Activated CD4-positive, alpha-beta T cell treated with anti-CD3 and anti-CD28 coated beads for 36 hours (primary cell): Measurements from ENCODE around the gene CYBRD1. TPM values are rescaled to one million over a fixed set of nuclear protein-coding genes. Genes with fewer than 3 reads are reported as not detected.

ENCODE experiments used
- ATAC-seq: fragments of 200-7000 bp; cut with Tn5 transposase; one replicate; pipeline ENCODE4 v1.10.0; 2021; ENCODE audit warnings: mild to moderate bottlenecking, moderate library complexity
- CTCF ChIA-PET: fragments of 350-600 bp; sonication (Branson Sonifier 250); formaldehyde crosslinking; loops from one replicate; lab custom pipeline; 2021; ENCODE audit warnings: antibody characterized with exemption; lab: Charles Lee
- POLR2A ChIA-PET: fragments of 350-600 bp; sonication (Branson Sonifier 250); formaldehyde crosslinking; loops from one replicate; lab custom pipeline; 2021; ENCODE audit warnings: antibody characterized with exemption, inconsistent platforms; lab: Charles Lee
- DNase-seq: peaks from one replicate; pipeline ENCODE4 v3.0.0-alpha.2; 2020
- H3K27ac Mint-ChIP-seq: one replicate; pipeline ENCODE4 v1.8.0; 2021; ENCODE audit warnings: mixed read lengths
- H3K27me3 Mint-ChIP-seq: one replicate; pipeline ENCODE4 v1.8.0; 2021; ENCODE audit warnings: mixed read lengths
- H3K36me3 Mint-ChIP-seq: one replicate; pipeline ENCODE4 v1.8.0; 2021; ENCODE audit warnings: low read depth, mixed read lengths
- H3K4me1 Mint-ChIP-seq: one replicate; pipeline ENCODE4 v1.8.0; 2021; ENCODE audit warnings: mixed read lengths
- H3K4me3 Mint-ChIP-seq: one replicate; pipeline ENCODE4 v1.8.0; 2021; ENCODE audit warnings: mild to moderate bottlenecking, moderate library complexity, mixed read lengths
- H3K9me3 Mint-ChIP-seq: one replicate; pipeline ENCODE4 v1.8.0; 2021; ENCODE audit warnings: low read depth, mixed read lengths
- intact Hi-C, 2 experiments: fragments of 100-400 bp; cut with DNase I in 1 of 2; cut with micrococcal nuclease in 1 of 2; formaldehyde crosslinking; loops; one replicate each; pipeline versions ENCODE4 v1.14.2 to v1.15.1; 2022 to 2024; cut with DNase I, micrococcal nuclease
- total RNA-seq, 2 experiments: library from RNA; stranded (reverse); gene quantifications; one replicate each; pipeline ENCODE4 v1.2.3, GENCODE V29; 2021

Gene CYBRD1, protein sequence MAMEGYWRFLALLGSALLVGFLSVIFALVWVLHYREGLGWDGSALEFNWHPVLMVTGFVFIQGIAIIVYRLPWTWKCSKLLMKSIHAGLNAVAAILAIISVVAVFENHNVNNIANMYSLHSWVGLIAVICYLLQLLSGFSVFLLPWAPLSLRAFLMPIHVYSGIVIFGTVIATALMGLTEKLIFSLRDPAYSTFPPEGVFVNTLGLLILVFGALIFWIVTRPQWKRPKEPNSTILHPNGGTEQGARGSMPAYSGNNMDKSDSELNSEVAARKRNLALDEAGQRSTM
- 1 to 10 TPM in 1 of 2 experiments, under 1 TPM in 1; 0.74 to 1.4 TPM for total RNA-seq

DNA sequence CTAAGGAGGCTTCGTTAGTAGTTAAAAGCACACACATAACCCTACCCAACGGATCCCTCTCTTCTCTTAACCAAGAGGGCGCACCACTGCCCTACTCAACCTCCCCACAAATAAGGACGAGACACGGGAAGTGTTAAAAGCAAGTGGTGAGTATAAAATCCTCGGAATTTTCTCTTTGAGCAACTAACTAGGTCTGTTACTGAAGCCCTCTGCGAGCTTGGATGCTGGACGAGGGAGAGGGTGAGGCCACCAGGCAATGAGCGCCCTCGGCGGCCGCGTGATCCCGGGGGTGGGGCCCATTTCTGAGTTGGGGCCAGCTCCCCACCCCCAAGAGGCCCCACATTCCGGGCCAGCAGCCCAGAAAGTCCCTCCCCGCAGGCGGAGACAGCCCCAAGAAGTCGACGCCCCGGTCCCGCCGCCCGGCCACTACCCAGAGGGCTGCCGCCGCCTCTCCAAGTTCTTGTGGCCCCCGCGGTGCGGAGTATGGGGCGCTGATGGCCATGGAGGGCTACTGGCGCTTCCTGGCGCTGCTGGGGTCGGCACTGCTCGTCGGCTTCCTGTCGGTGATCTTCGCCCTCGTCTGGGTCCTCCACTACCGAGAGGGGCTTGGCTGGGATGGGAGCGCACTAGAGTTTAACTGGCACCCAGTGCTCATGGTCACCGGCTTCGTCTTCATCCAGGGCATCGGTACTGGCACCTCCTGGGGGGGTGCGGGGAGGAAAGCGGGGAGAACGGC lies at the start of gene CYBRD1:
CYBRD1 (plus strand) TSS at position 423 of the 736 bp plus-strand sequence; CDS start at position 495, 72 bp downstream.
- ChIA-PET POLR2A (no interaction called here), CTCF (interaction anchor here (1.0 to 2.2 kb wide), 2 partner anchors 8 to 10 kb away, joined by 3 to 10 read pairs; no protein-coding TSS in a partner anchor)
- DNase-seq (peak; percentile 48), ATAC-seq (peak; percentile 48)
- intact Hi-C loops: loop anchor here in 1 of 2 experiments (5.0 kb wide), 1 partner anchor 550 kb away; no protein-coding TSS in a partner anchor
- H3K27me3 Mint-ChIP-seq: peaks cover 43% of the 10 kb centered on the region
- H3K9me3 Mint-ChIP-seq: no peaks in the 10 kb centered on the region
- H3K4me3 Mint-ChIP-seq: peak within 1 kb of the TSS; percentile 77
- H3K4me1 Mint-ChIP-seq: peaks cover 16% of the 10 kb centered on the region
- no peaks in the 10 kb centered on the region for H3K36me3 Mint-ChIP-seq
- H3K27ac Mint-ChIP-seq: peak within 1 kb of the TSS; percentile 73

DNA sequence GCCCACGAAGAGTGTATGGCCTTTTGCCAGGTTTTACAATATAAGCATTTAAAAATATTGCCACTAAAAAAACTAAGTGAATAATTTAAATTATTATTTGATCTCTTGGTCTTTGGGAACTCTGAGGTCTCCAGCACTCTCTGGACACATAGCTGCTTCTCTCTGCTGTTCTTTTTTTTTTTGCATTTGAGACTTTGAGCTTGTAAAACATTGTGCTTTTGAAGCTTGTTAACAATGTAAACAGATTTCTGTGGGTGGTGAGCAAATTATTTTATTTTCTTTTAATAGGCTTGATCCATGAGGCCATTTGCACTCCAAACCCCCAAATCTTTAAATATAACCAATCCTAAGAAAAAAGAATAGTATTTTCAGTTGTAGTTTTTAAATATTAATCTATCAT lies 46.3 kb upstream of the CYBRD1 start:
- ATAC-seq (no peak), DNase-seq (no peak)
- Mint-ChIP-seq H3K4me3 (no peak overlapping the region), H3K27me3 (no peaks in the 10 kb centered on the region), H3K27ac (no peak overlapping the region), H3K36me3 (peaks cover 26% of the 10 kb centered on the region), H3K9me3 (no peaks in the 10 kb centered on the region), H3K4me1 (peaks cover 6% of the 10 kb centered on the region)
- intact Hi-C loops: no loop called here
- ChIA-PET POLR2A (no interaction called here), CTCF (no interaction called here)

GRCh38 chr2:171478345-171478744 lies 43.9 kb upstream of the CYBRD1 start:
- DNase-seq: no peak
- peaks cover 6% of the 10 kb centered on the region for H3K4me1 Mint-ChIP-seq
- POLR2A ChIA-PET: no interaction called here

GRCh38 chr2:171479154-171479814 lies 43.0 kb upstream of the CYBRD1 start:
- ATAC-seq (peak; percentile 58), DNase-seq (no peak)
- Mint-ChIP-seq H3K4me1 (peaks cover 6% of the 10 kb centered on the region), H3K36me3 (peaks cover 21% of the 10 kb centered on the region), H3K27ac (no peak overlapping the region), H3K27me3 (no peaks in the 10 kb centered on the region), H3K9me3 (no peaks in the 10 kb centered on the region), H3K4me3 (no peak overlapping the region)
- ChIA-PET POLR2A (interaction anchor here (0.5 kb wide), 1 partner anchor 64 kb away, joined by 6 read pairs; no protein-coding TSS in a partner anchor), CTCF (interaction anchor here (0.6 kb wide), 1 partner anchor 175 kb away, joined by 3 read pairs; no protein-coding TSS in a partner anchor)
- intact Hi-C loops: no loop called here

More at GRCh38 chr2:171478345-171478744, 43.9 kb upstream of the CYBRD1 start:
- Mint-ChIP-seq H3K4me3 (no peak overlapping the region), H3K9me3 (no peaks in the 10 kb centered on the region), H3K27me3 (no peaks in the 10 kb centered on the region), H3K36me3 (peaks cover 27% of the 10 kb centered on the region), H3K27ac (no peak overlapping the region)
- CTCF ChIA-PET: no interaction called here
- intact Hi-C loops: no loop called here
- ATAC-seq: no peak

DNA sequence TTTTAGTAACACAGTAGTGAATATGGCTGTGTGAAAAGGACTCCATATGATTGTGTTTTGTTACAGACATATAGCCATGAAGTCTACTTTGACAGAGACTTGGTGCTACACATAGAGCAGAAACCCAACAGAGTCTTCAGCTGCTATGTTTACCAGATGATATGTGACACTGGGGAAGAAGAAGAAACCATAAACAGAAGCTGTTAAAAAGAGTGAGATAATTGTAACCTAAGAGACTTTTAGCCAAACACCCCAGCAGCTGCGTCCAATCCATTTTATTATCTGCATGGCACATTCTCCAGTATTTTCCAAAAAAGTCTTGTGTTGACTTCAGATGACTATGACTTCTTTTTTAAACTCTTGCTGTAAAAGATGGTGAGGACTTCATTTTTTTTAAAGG lies 41.4 kb upstream of the CYBRD1 start:
- Mint-ChIP-seq H3K36me3 (peaks cover 24% of the 10 kb centered on the region), H3K9me3 (no peaks in the 10 kb centered on the region), H3K4me3 (no peak overlapping the region), H3K27me3 (no peaks in the 10 kb centered on the region), H3K27ac (no peak overlapping the region), H3K4me1 (peaks cover 10% of the 10 kb centered on the region)
- ChIA-PET POLR2A (interaction anchor here (0.6 kb wide), 1 partner anchor 11 kb away, joined by 6 read pairs; no protein-coding TSS in a partner anchor), CTCF (no interaction called here)
- intact Hi-C loops: no loop called here
- ATAC-seq (no peak), DNase-seq (no peak)

DNA sequence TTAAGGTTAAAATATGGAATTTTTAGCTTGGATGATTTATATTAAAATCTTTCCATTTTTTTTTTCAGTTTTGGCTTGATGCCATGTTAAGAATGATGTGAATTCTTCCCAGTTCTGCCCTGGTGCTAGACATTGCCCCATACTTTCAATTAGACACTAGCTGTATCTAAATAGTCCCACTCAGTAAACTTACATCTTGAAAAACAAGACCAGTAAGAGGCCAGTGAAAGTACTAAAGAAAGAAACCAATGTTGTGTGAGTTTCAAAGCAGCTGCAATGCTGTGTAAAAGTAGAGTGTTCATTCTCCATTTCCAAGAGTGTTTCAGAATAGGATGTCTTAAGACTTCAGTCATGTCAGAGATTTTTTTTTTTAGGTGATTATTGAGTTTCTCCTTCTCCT lies 40.0 kb upstream of the CYBRD1 start:
- H3K4me3 Mint-ChIP-seq: no peak overlapping the region
- H3K27me3 Mint-ChIP-seq: no peaks in the 10 kb centered on the region
- ChIA-PET POLR2A (interaction anchor here (0.6 kb wide), 1 partner anchor 309 kb away, joined by 6 read pairs; no protein-coding TSS in a partner anchor), CTCF (interaction anchor here (0.6 kb wide), 1 partner anchor 110 kb away, joined by 4 read pairs; no protein-coding TSS in a partner anchor)
- DNase-seq (no peak), ATAC-seq (no peak)
- no peak overlapping the region for H3K27ac Mint-ChIP-seq
- peaks cover 29% of the 10 kb centered on the region for H3K36me3 Mint-ChIP-seq
- peaks cover 10% of the 10 kb centered on the region for H3K4me1 Mint-ChIP-seq
- no peaks in the 10 kb centered on the region for H3K9me3 Mint-ChIP-seq
- intact Hi-C loops: no loop called here

DNA sequence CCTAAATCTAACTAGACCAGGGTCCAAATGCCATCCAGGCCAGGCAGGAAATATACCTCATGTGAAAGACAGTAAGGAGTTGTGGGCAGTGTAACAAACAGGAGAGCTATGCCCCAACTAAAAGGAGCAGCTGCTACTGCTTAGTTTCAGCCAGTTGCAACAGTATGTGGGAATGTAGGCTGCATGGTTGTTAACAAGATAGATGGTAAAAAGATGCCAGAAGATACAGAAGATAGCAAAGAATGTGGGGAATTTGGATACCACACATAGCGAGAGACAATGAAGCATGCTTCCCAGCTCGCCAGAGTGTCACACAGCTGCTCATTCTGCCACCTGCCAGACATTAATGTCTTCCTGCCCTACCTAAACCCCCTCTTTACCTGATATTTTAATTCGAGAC lies 39.4 kb upstream of the CYBRD1 start:
- H3K4me3 Mint-ChIP-seq: no peak overlapping the region
- no peaks in the 10 kb centered on the region for H3K27me3 Mint-ChIP-seq
- peaks cover 34% of the 10 kb centered on the region for H3K36me3 Mint-ChIP-seq
- DNase-seq (no peak), ATAC-seq (no peak)
- H3K27ac Mint-ChIP-seq: no peak overlapping the region
- intact Hi-C loops: no loop called here
- POLR2A ChIA-PET: no interaction called here
- CTCF ChIA-PET: interaction anchor here (0.7 kb wide), 2 partner anchors 10 to 644 kb away, joined by 3 read pairs; no protein-coding TSS in a partner anchor
- H3K4me1 Mint-ChIP-seq: peaks cover 10% of the 10 kb centered on the region
- H3K9me3 Mint-ChIP-seq: no peaks in the 10 kb centered on the region

DNA sequence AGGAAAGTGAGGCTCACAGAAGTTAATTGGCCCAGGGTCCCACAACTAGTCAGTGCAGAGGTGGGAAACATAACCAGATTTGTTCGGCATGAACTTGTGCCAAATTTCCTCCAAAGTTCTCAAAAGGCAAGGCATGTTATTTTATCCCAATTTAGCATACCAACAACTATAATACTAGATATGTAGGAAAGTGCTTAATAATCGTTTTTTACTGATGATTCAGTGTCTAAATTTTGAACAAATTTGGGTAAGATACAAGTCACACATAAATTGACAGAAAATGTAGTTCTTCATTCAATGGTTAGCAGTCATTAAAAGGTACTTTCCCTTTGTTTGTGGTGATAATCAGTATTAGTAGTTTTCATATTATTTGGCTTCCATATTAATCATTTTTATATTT lies 38.5 kb upstream of the CYBRD1 start:
- peaks cover 5% of the 10 kb centered on the region for H3K9me3 Mint-ChIP-seq
- no peak for DNase-seq
- ATAC-seq: no peak
- POLR2A ChIA-PET: no interaction called here
- no peaks in the 10 kb centered on the region for H3K27me3 Mint-ChIP-seq
- CTCF ChIA-PET: interaction anchor here (0.5 to 0.6 kb wide), 2 partner anchors 40 to 42 kb away, joined by 3 read pairs; no protein-coding TSS in a partner anchor
- intact Hi-C loops: no loop called here
- no peak overlapping the region for H3K27ac Mint-ChIP-seq
- H3K36me3 Mint-ChIP-seq: peaks cover 38% of the 10 kb centered on the region
- no peak overlapping the region for H3K4me3 Mint-ChIP-seq
- H3K4me1 Mint-ChIP-seq: peaks cover 10% of the 10 kb centered on the region

- no peaks in the 10 kb centered on the region for H3K27me3 Mint-ChIP-seq
- ChIA-PET CTCF (no interaction called here), POLR2A (no interaction called here)
Measured at GRCh38 chr2:171485116-171485515, 37.2 kb upstream of the CYBRD1 start.

GRCh38 chr2:171487201-171487600 lies 35.1 kb upstream of the CYBRD1 start:
- Mint-ChIP-seq H3K27ac (no peak overlapping the region), H3K4me1 (peaks cover 4% of the 10 kb centered on the region), H3K27me3 (no peaks in the 10 kb centered on the region), H3K4me3 (no peak overlapping the region), H3K36me3 (peaks cover 29% of the 10 kb centered on the region), H3K9me3 (peaks cover 5% of the 10 kb centered on the region)
- ChIA-PET POLR2A (no interaction called here), CTCF (interaction anchor here (0.6 kb wide), 1 partner anchor 86 kb away, joined by 3 read pairs; no protein-coding TSS in a partner anchor)
- intact Hi-C loops: no loop called here
- DNase-seq: no peak
- ATAC-seq: no peak

More at GRCh38 chr2:171485116-171485515, 37.2 kb upstream of the CYBRD1 start:
- Mint-ChIP-seq H3K27ac (no peak overlapping the region), H3K4me1 (peaks cover 4% of the 10 kb centered on the region), H3K4me3 (no peak overlapping the region), H3K36me3 (peaks cover 37% of the 10 kb centered on the region), H3K9me3 (peaks cover 5% of the 10 kb centered on the region)
- DNase-seq (no peak), ATAC-seq (no peak)
- intact Hi-C loops: no loop called here

GRCh38 chr2:171487803-171488259 lies 34.4 kb upstream of the CYBRD1 start:
- DNase-seq (no peak), ATAC-seq (no peak)
- peaks cover 5% of the 10 kb centered on the region for H3K9me3 Mint-ChIP-seq
- H3K27ac Mint-ChIP-seq: no peak overlapping the region
- peaks cover 4% of the 10 kb centered on the region for H3K4me1 Mint-ChIP-seq
- ChIA-PET POLR2A (no interaction called here), CTCF (no interaction called here)
- intact Hi-C loops: no loop called here
- H3K27me3 Mint-ChIP-seq: no peaks in the 10 kb centered on the region
- H3K4me3 Mint-ChIP-seq: no peak overlapping the region
- peaks cover 29% of the 10 kb centered on the region for H3K36me3 Mint-ChIP-seq
